Choroid plexus epithelial cell (primary cell): ENCODE measurements around the gene LHX3.
A peak's percentile ranks its signal among the peaks of the same experiment; 100 is the strongest.

Experiments used
- DNase-seq: peaks from one replicate; pipeline ENCODE4 v3.0.0-alpha.2; 2010; ENCODE audit warnings: low read depth
- H3K4me3 ChIP-seq: 2 replicates; pipeline ENCODE4 v1.5.1; 2011; ENCODE audit warnings: low read depth, mild to moderate bottlenecking, control low read depth, low read length, moderate library complexity
- TF ChIP-seq, protein P1 (sequence below): conservative IDR thresholded peaks from 2 replicates; pipeline ENCODE4 v1.5.1; 2011; ENCODE audit warnings: low read depth, mild to moderate bottlenecking, control low read depth, inconsistent platforms, low read length, moderate library complexity

The LHX3 gene

DNA sequence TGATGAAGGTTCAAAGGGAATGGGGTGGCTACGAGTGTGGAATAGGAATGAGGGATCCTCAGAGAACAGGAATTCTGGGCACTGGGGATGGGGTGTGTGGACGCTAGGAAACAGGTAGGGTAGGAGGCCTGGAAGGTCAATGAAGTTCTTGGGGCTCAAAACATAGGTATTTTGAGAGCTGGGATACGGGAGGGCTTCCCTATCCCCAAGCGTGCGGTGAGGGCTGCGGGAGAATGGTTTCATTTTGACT lies 40.0 kb upstream of the LHX3 start:
- DNase-seq: no peak
- peak overlapping the region; percentile 75 for H3K4me3 ChIP-seq
- TF ChIP-seq, protein P1, sequence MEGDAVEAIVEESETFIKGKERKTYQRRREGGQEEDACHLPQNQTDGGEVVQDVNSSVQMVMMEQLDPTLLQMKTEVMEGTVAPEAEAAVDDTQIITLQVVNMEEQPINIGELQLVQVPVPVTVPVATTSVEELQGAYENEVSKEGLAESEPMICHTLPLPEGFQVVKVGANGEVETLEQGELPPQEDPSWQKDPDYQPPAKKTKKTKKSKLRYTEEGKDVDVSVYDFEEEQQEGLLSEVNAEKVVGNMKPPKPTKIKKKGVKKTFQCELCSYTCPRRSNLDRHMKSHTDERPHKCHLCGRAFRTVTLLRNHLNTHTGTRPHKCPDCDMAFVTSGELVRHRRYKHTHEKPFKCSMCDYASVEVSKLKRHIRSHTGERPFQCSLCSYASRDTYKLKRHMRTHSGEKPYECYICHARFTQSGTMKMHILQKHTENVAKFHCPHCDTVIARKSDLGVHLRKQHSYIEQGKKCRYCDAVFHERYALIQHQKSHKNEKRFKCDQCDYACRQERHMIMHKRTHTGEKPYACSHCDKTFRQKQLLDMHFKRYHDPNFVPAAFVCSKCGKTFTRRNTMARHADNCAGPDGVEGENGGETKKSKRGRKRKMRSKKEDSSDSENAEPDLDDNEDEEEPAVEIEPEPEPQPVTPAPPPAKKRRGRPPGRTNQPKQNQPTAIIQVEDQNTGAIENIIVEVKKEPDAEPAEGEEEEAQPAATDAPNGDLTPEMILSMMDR: no peak

DNA sequence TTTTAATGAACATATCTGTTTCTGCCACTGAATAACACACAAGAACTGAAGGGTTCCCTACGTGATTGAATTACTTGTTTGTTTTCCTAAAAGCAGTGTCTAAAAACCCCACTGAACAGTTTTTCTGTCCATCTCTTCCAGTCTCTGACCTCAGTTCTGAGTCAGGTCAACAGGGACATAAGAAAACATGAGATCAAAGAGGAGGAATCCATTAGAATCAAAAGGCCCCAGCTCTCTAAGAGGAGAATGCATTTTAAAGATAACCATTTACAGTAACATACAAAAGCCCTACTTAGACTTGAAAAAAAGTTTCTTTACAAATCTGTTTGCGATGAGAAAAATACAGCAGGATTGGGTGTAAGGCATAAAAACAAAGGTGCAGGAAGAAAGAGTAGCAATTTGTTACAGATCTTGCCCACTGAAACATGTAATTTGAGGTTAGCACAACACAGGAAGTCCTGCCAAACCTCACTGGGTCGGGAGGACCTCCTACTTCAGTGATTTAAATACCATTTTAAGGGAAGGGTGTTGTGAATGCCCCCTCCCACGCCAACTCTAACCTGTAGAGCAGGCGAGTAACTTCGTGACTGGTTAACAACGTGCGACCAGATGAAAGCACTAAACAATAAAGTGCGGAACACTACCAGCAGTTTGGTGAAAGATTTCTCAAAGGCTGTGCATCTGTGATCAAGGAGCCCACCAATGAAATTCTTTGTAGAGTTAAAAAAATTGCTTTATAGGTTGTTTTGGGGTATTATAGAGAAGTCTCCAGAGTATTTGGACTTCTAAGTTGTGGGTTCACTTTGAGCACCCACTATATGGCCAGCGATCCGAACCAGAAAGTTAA lies 39.4 kb upstream of the LHX3 start:
- TF ChIP-seq, protein P1: no peak
- DNase-seq: peak; percentile 16
- peak overlapping the region; percentile 75 for H3K4me3 ChIP-seq

DNA sequence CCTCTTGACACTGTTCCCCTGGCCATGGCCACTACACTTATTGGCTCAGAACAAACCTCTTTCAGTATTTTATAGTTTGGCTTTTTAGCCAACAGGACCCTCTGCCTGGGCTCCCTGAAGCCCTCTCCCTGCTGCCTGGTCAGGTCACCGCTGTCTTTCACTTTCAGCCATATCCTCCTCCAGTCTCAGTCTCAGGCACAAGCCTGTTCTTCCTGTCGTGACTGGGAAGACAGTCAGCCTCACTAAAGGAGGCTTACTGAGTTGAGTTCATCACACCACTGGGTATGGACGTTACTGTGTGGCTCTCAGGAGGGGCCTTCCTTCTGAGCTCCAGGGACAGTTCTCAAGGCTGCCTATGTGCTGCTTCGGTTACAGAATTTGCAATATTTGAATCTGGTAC lies 38.7 kb upstream of the LHX3 start:
- DNase-seq: no peak
- H3K4me3 ChIP-seq: no peak overlapping the region
- TF ChIP-seq, protein P1: no peak

DNA sequence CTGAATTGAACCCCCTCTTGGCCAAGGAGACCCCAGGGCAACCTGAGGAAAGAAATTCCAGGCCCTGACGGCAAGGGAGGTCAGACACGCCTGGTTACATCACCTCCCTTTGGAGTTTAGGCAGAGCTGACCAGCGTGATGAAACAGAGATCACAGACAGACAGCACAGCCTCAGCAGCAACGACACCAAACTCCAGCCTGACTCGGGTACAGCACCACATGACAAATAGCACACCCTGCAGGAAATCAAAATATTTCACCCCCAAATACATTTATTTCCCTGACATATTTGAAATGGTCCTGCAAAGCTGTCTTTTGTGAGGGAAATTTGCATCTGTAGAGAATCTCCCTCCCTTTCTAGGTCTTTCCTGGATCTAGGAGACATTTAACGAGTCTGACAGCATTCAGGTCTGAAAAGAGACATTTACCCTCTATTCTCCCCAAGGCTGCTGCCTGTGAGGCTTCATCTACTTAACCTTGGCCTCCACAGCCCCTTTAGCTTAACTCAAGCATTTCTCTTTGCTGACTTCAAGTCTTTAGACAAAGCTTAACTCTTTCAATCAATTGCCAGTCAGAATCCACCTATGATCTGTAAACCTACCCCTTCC lies 38.1 kb upstream of the LHX3 start:
- DNase-seq: peak; percentile 26
- no peak overlapping the region for H3K4me3 ChIP-seq
- TF ChIP-seq, protein P1: peak; percentile 19

DNA sequence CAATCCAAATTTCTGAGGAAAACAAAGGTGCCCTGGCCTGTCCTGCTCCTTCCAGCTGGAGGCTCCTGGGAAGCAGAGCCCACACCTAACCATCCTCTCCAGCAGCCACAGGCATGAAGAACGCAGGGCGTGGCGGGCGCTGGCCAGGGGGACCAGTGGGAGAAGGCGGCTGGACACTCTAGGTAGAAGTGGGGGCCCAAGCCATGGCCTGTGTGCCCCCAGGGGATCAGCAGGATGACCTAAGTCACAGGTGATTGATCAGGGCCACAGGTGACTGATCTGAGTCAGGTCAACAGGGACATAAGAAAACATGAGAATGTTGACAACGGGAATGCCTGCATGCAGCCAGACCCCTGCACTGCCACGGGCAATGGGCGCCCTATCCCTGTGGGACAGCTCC lies 37.3 kb upstream of the LHX3 start:
- H3K4me3 ChIP-seq: no peak overlapping the region
- DNase-seq: no peak
- TF ChIP-seq, protein P1: no peak

DNA sequence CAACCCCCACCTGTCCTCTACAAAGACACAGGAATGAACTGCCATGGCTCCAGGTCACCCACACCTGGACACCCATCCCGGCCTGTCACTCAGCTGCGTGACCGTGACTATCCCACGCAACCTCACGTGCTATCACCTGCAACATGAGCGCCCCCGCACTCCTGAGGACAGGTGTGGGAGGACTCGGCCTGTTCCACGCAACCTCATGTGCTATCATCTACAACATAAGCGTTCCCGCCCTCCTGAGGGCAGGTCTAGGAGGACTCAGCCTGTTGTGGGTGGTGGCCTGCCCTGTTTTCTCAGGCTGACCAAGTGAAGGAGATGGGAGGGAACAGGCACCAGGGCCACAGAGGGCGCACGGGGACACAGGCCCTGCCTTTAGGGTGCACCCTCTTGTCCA lies 36.6 kb upstream of the LHX3 start:
- no peak overlapping the region for H3K4me3 ChIP-seq
- TF ChIP-seq, protein P1: no peak
- no peak for DNase-seq

DNA sequence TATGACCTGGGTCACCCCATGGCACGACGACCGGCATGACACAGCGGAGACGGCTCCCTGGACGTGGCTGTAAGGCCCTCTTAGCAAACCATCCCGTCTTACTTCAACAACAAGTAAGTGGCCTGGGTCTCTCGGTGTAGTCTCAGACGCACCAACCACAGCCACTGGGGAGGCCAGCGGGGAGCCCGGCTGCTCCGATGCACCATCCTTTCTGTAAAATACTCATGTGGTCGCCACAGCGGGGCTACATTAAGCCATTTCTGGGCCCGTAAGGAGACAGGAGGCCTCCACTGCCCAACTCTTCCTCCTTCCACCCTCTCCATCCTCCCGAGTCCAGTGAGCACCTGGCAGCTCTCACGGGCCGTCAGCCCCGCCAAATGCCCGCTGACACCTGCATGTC lies 36.0 kb upstream of the LHX3 start:
- DNase-seq: no peak
- no peak overlapping the region for H3K4me3 ChIP-seq
- TF ChIP-seq, protein P1: no peak
